Stimulated activated memory B cell treated with anti-CD40 and anti-IgM and Interleukin-4, amounts not matched to agents 10 μg/mL and 1 μg/mL and 100 μg/mL, for 72 hours (primary cell): ENCODE data around the gene ADAM12.

Experiments used
- ATAC-seq: fragments of 150-1000 bp; cut with Tn5 transposase; 2 replicates; pipeline ENCODE4 v1.10.0; 2021
- H3K27ac Mint-ChIP-seq: one replicate; pipeline ENCODE4 v1.8.0; 2022; ENCODE audit warnings: mild to moderate bottlenecking, mixed read lengths
- H3K27me3 Mint-ChIP-seq: one replicate; pipeline ENCODE4 v1.8.0; 2022; ENCODE audit warnings: mixed read lengths
- H3K36me3 Mint-ChIP-seq: one replicate; pipeline ENCODE4 v1.8.0; 2022; ENCODE audit warnings: mixed read lengths
- H3K4me1 Mint-ChIP-seq: one replicate; pipeline ENCODE4 v1.8.0; 2022; ENCODE audit warnings: mixed read lengths
- H3K4me3 Mint-ChIP-seq: one replicate; pipeline ENCODE4 v1.8.0; 2022; ENCODE audit warnings: mild to moderate bottlenecking, moderate library complexity, mixed read lengths
- H3K9me3 Mint-ChIP-seq: one replicate; pipeline ENCODE4 v1.8.0; 2022; ENCODE audit warnings: mixed read lengths

Gene ADAM12

GRCh38 chr10:126124668-126125349 lies 263.5 kb downstream of the ADAM12 start:
- Mint-ChIP-seq H3K27me3 (peaks cover 8% of the 10 kb centered on the region), H3K4me3 (no peak overlapping the region), H3K9me3 (peaks cover 4% of the 10 kb centered on the region), H3K27ac (no peak overlapping the region), H3K36me3 (no peaks in the 10 kb centered on the region), H3K4me1 (no peaks in the 10 kb centered on the region)
- ATAC-seq = peak; percentile 42

GRCh38 chr10:126124046-126124445 lies 264.2 kb downstream of the ADAM12 start:
- Mint-ChIP-seq H3K27ac (no peak overlapping the region), H3K4me1 (no peaks in the 10 kb centered on the region), H3K27me3 (peaks cover 9% of the 10 kb centered on the region), H3K4me3 (no peak overlapping the region), H3K9me3 (peaks cover 4% of the 10 kb centered on the region), H3K36me3 (no peaks in the 10 kb centered on the region)
- no peak for ATAC-seq

GRCh38 chr10:126123466-126123865 lies 264.8 kb downstream of the ADAM12 start:
- Mint-ChIP-seq H3K36me3 (no peaks in the 10 kb centered on the region), H3K27ac (no peak overlapping the region), H3K4me3 (no peak overlapping the region), H3K4me1 (no peaks in the 10 kb centered on the region), H3K9me3 (peaks cover 2% of the 10 kb centered on the region), H3K27me3 (peaks cover 9% of the 10 kb centered on the region)
- ATAC-seq = no peak

- Mint-ChIP-seq H3K4me3 (no peak overlapping the region), H3K9me3 (no peaks in the 10 kb centered on the region), H3K27me3 (peaks cover 9% of the 10 kb centered on the region), H3K4me1 (no peaks in the 10 kb centered on the region), H3K27ac (no peak overlapping the region), H3K36me3 (no peaks in the 10 kb centered on the region)
- no peak for ATAC-seq
Measured at GRCh38 chr10:126122881-126123280, 265.4 kb downstream of the ADAM12 start.

GRCh38 chr10:126119599-126119998 lies 268.7 kb downstream of the ADAM12 start:
- Mint-ChIP-seq H3K4me1 (no peaks in the 10 kb centered on the region), H3K36me3 (no peaks in the 10 kb centered on the region), H3K27me3 (peaks cover 9% of the 10 kb centered on the region), H3K9me3 (no peaks in the 10 kb centered on the region), H3K4me3 (no peak overlapping the region), H3K27ac (no peak overlapping the region)
- peak; percentile 56 for ATAC-seq

- no peaks in the 10 kb centered on the region for H3K36me3 Mint-ChIP-seq
- no peak for ATAC-seq
Measured at GRCh38 chr10:126118476-126118875, 269.8 kb downstream of the ADAM12 start.

GRCh38 chr10:126117196-126117595 lies 271.1 kb downstream of the ADAM12 start:
- Mint-ChIP-seq H3K27ac (no peak overlapping the region), H3K4me3 (no peak overlapping the region), H3K36me3 (no peaks in the 10 kb centered on the region), H3K4me1 (no peaks in the 10 kb centered on the region), H3K9me3 (peaks cover 3% of the 10 kb centered on the region), H3K27me3 (peaks cover 21% of the 10 kb centered on the region)
- ATAC-seq = no peak

More at GRCh38 chr10:126118476-126118875, 269.8 kb downstream of the ADAM12 start:
- no peak overlapping the region for H3K4me3 Mint-ChIP-seq
- no peak overlapping the region for H3K27ac Mint-ChIP-seq
- H3K27me3 Mint-ChIP-seq = peaks cover 9% of the 10 kb centered on the region
- H3K4me1 Mint-ChIP-seq = no peaks in the 10 kb centered on the region
- H3K9me3 Mint-ChIP-seq = no peaks in the 10 kb centered on the region

GRCh38 chr10:126115886-126116285 lies 272.4 kb downstream of the ADAM12 start:
- H3K36me3 Mint-ChIP-seq = no peaks in the 10 kb centered on the region
- no peaks in the 10 kb centered on the region for H3K4me1 Mint-ChIP-seq
- peaks cover 30% of the 10 kb centered on the region for H3K27me3 Mint-ChIP-seq
- no peak for ATAC-seq
- no peak overlapping the region for H3K4me3 Mint-ChIP-seq
- H3K27ac Mint-ChIP-seq = no peak overlapping the region
- H3K9me3 Mint-ChIP-seq = peaks cover 3% of the 10 kb centered on the region

GRCh38 chr10:126114884-126115555 lies 273.3 kb downstream of the ADAM12 start:
- H3K27me3 Mint-ChIP-seq = peaks cover 32% of the 10 kb centered on the region
- no peak for ATAC-seq
- no peak overlapping the region for H3K27ac Mint-ChIP-seq
- H3K36me3 Mint-ChIP-seq = no peaks in the 10 kb centered on the region
- peaks cover 6% of the 10 kb centered on the region for H3K4me1 Mint-ChIP-seq
- H3K9me3 Mint-ChIP-seq = peaks cover 3% of the 10 kb centered on the region
- H3K4me3 Mint-ChIP-seq = no peak overlapping the region

GRCh38 chr10:126111516-126111915 lies 276.8 kb downstream of the ADAM12 start:
- no peak overlapping the region for H3K27ac Mint-ChIP-seq
- no peak for ATAC-seq
- no peak overlapping the region for H3K4me3 Mint-ChIP-seq
- H3K4me1 Mint-ChIP-seq = peaks cover 8% of the 10 kb centered on the region
- no peaks in the 10 kb centered on the region for H3K36me3 Mint-ChIP-seq
- peaks cover 34% of the 10 kb centered on the region for H3K27me3 Mint-ChIP-seq
- H3K9me3 Mint-ChIP-seq = peaks cover 3% of the 10 kb centered on the region

GRCh38 chr10:126110489-126111180 lies 277.6 kb downstream of the ADAM12 start:
- peaks cover 3% of the 10 kb centered on the region for H3K9me3 Mint-ChIP-seq
- no peak overlapping the region for H3K4me3 Mint-ChIP-seq
- ATAC-seq = no peak

GRCh38 chr10:126109893-126110292 lies 278.4 kb downstream of the ADAM12 start:
- Mint-ChIP-seq H3K4me1 (peaks cover 8% of the 10 kb centered on the region), H3K9me3 (peaks cover 3% of the 10 kb centered on the region), H3K27me3 (peaks cover 41% of the 10 kb centered on the region), H3K27ac (no peak overlapping the region), H3K4me3 (no peak overlapping the region), H3K36me3 (no peaks in the 10 kb centered on the region)
- no peak for ATAC-seq

More at GRCh38 chr10:126110489-126111180, 277.6 kb downstream of the ADAM12 start:
- H3K27me3 Mint-ChIP-seq = peaks cover 41% of the 10 kb centered on the region
- H3K4me1 Mint-ChIP-seq = peaks cover 8% of the 10 kb centered on the region
- H3K27ac Mint-ChIP-seq = no peak overlapping the region
- H3K36me3 Mint-ChIP-seq = no peaks in the 10 kb centered on the region

GRCh38 chr10:126108693-126109092 lies 279.6 kb downstream of the ADAM12 start:
- no peaks in the 10 kb centered on the region for H3K36me3 Mint-ChIP-seq
- no peak overlapping the region for H3K4me3 Mint-ChIP-seq
- H3K9me3 Mint-ChIP-seq = peaks cover 3% of the 10 kb centered on the region
- peaks cover 13% of the 10 kb centered on the region for H3K4me1 Mint-ChIP-seq
- H3K27me3 Mint-ChIP-seq = peaks cover 41% of the 10 kb centered on the region
- no peak overlapping the region for H3K27ac Mint-ChIP-seq
- ATAC-seq = no peak

- no peak for ATAC-seq
- no peak overlapping the region for H3K4me3 Mint-ChIP-seq
- H3K9me3 Mint-ChIP-seq = no peaks in the 10 kb centered on the region
- peaks cover 20% of the 10 kb centered on the region for H3K4me1 Mint-ChIP-seq
- no peaks in the 10 kb centered on the region for H3K36me3 Mint-ChIP-seq
- peak overlapping the region; percentile 40 for H3K27ac Mint-ChIP-seq
- H3K27me3 Mint-ChIP-seq = peaks cover 10% of the 10 kb centered on the region
Measured at GRCh38 chr10:126104767-126105166, 283.5 kb downstream of the ADAM12 start.

GRCh38 chr10:126102636-126103035 lies 285.6 kb downstream of the ADAM12 start:
- Mint-ChIP-seq H3K36me3 (no peaks in the 10 kb centered on the region), H3K27me3 (peaks cover 9% of the 10 kb centered on the region), H3K9me3 (no peaks in the 10 kb centered on the region), H3K27ac (peak overlapping the region; percentile 37), H3K4me1 (peaks cover 20% of the 10 kb centered on the region), H3K4me3 (no peak overlapping the region)
- ATAC-seq = no peak
